ENCODE data around the gene BABAM1. TPM values are rescaled to one million over a fixed set of nuclear protein-coding genes. Genes with fewer than 3 reads are reported as not detected.

The BABAM1 gene
- total RNA-seq, 1 donor from 2014 or later, result 92.5 TPM

GRCh38 chr19:17296976-17297375, 29.7 kb downstream of the BABAM1 start:
- H3K4me3 Mint-ChIP-seq (ENCODE audit: unreplicated experiment), result no peak overlapping the region

GRCh38 chr19:17300992-17301619, 33.9 kb downstream of the BABAM1 start:
- no peak overlapping the region for H3K27ac Mint-ChIP-seq (ENCODE audit: unreplicated experiment)
- H3K9me3 Mint-ChIP-seq (ENCODE audit: unreplicated experiment), result no peaks in the 10 kb centered on the region
- H3K4me1 Mint-ChIP-seq (ENCODE audit: unreplicated experiment), result peaks cover 20% of the 10 kb centered on the region
- no peaks in the 10 kb centered on the region for H3K27me3 Mint-ChIP-seq (ENCODE audit: unreplicated experiment)
- DNase-seq (ENCODE audit: extremely low spot score, unreplicated experiment), result no peak
- H3K36me3 Mint-ChIP-seq (ENCODE audit: unreplicated experiment), result no peaks in the 10 kb centered on the region
- no peak overlapping the region for H3K4me3 Mint-ChIP-seq (ENCODE audit: unreplicated experiment)
- TF ChIP-seq CTCF (IDR thresholded peaks at IDR 0.05), result no peak

More at GRCh38 chr19:17296976-17297375, 29.7 kb downstream of the BABAM1 start:
- H3K27me3 Mint-ChIP-seq (ENCODE audit: unreplicated experiment), result no peaks in the 10 kb centered on the region
- H3K4me1 Mint-ChIP-seq (ENCODE audit: unreplicated experiment), result peaks cover 9% of the 10 kb centered on the region
- peak overlapping the region; percentile 65 for H3K27ac Mint-ChIP-seq (ENCODE audit: unreplicated experiment)
- no peak for DNase-seq (ENCODE audit: extremely low spot score, unreplicated experiment)
- H3K9me3 Mint-ChIP-seq (ENCODE audit: unreplicated experiment), result no peaks in the 10 kb centered on the region
- no peaks in the 10 kb centered on the region for H3K36me3 Mint-ChIP-seq (ENCODE audit: unreplicated experiment)
- TF ChIP-seq CTCF (IDR thresholded peaks at IDR 0.05), result no peak

- H3K4me1 Mint-ChIP-seq (ENCODE audit: unreplicated experiment), result peaks cover 26% of the 10 kb centered on the region
- no peak for DNase-seq (ENCODE audit: extremely low spot score, unreplicated experiment)
- H3K27ac Mint-ChIP-seq (ENCODE audit: unreplicated experiment), result no peak overlapping the region
- H3K9me3 Mint-ChIP-seq (ENCODE audit: unreplicated experiment), result no peaks in the 10 kb centered on the region
- no peaks in the 10 kb centered on the region for H3K36me3 Mint-ChIP-seq (ENCODE audit: unreplicated experiment)
- H3K4me3 Mint-ChIP-seq (ENCODE audit: unreplicated experiment), result peak overlapping the region; percentile 50
- no peaks in the 10 kb centered on the region for H3K27me3 Mint-ChIP-seq (ENCODE audit: unreplicated experiment)
- TF ChIP-seq CTCF (IDR thresholded peaks at IDR 0.05), result no peak
These were observed 35.3 kb downstream of the BABAM1 start for GRCh38 chr19:17302391-17303166.

- Mint-ChIP-seq H3K4me3 (ENCODE audit: unreplicated experiment) (peak within 1 kb of the TSS; percentile 50), H3K27ac (ENCODE audit: unreplicated experiment) (no peak within 1 kb of the TSS)
These were observed 36.1 kb downstream of the BABAM1 start, which contains the start of gene ABHD8 for GRCh38 chr19:17303167-17303939. ABHD8 (minus strand) TSS chr19:17303425; CDS start chr19:17301616, 1,809 bp downstream.

More at GRCh38 chr19:17303167-17303939, 36.1 kb downstream of the BABAM1 start, which contains the start of gene ABHD8:
- TF ChIP-seq CTCF (IDR thresholded peaks at IDR 0.05), result peak; percentile 56
- Mint-ChIP-seq H3K4me1 (ENCODE audit: unreplicated experiment) (peaks cover 31% of the 10 kb centered on the region), H3K36me3 (ENCODE audit: unreplicated experiment) (no peaks in the 10 kb centered on the region), H3K27me3 (ENCODE audit: unreplicated experiment) (no peaks in the 10 kb centered on the region), H3K9me3 (ENCODE audit: unreplicated experiment) (no peaks in the 10 kb centered on the region)
- peak; percentile 97 for DNase-seq (ENCODE audit: extremely low spot score, unreplicated experiment)
